ENCODE data around the gene VPS13D.

- TF ChIP-seq CTCF (IDR thresholded peaks at IDR 0.05) (no peak), POLR2A (IDR thresholded peaks at IDR 0.05) (no peak)
Observed at GRCh38 chr1:12504601-12505000, 274.8 kb downstream of the VPS13D start.

Data from Peyer's patch (tissue), 4 donors.